Middle frontal gyrus (tissue), 1 donor: Measurements from ENCODE around the gene CFAP299.
"Not testable (repeated sequence)": the region's sequence is repeated elsewhere in the genome, so short reads cannot be mapped to it uniquely, and the experiment has no call there.

Experiments used
- DNase-seq: peaks from one replicate; pipeline ENCODE4 v3.0.0-alpha.2; 2015; ENCODE audit warnings: low spot score; ENCODE audit errors: extremely low spot score

Gene CFAP299

DNA sequence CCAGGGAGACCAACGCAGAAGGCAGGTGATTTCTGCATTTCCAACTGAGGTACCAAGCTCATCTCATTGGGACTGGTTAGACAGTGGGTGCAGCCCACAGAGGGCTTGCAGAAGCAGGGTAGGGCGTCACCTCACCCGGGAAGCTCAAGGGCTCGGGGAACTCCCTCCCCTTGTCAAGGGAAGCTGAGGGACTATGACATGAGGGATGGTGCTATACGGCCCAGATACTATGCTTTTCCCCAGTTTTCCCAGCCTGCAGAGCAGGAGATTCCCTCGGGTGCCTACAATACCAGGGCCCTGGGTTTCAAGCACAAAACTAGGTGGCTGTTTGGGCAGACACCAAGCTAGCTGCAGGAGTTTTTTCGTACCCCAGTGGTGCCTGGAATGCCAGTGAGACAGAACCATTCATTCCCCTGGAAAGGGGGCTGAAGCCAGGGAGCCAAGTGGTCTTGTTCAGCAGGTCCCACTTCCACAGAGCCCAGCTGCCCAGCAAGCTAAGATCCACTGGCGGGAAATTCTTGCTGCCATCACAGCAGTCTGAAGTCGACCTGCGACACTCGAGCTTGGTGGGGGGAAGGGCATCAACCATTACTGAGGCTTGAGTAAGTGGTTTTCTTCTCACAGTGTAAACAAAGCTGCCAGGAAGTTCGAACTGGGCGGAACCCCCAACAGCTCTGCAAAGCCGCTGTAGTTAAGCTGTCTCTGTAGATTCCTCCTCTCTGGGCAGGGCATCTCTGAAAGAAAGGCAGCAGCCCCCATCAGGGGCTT lies 103.9 kb downstream of the CFAP299 start:
- not testable (repeated sequence) for DNase-seq

DNA sequence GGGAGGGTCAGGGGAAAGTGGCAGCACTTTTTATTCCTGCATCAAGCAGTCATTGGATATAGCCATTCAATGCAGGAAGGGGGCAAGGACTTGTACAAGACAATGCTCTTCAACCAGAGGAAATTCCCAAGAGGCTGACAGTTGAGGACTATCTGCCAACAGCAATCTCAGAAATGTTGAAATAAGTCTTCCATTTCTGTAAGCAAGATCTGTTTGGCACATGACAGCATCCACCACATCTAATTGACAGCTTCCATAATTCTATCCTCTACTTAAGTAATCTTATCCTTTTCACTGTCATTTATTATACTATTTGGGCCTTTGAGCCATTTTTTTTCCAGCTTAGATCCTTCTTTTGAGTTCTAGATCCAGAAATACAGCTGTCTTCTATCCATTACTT lies 110.7 kb downstream of the CFAP299 start:
- no peak for DNase-seq

DNA sequence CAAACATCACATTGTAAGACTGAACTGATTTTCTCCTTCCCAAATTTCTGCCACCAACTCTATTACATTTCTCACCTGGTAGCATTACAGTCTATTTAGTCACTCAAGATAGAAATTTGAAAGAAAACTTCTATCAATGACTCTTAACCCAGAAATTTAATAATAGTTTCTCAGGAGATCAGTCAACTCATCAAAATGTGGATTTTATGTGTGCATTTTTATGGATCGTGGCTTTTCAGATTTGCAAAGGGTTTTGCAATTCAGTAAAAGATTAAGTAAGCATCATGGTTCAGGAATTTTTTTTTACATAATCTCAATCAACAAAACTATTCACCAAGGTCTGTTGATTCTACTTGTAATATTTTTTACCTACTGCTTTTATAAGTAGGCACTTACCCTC lies 111.1 kb downstream of the CFAP299 start:
- DNase-seq: no peak

DNA sequence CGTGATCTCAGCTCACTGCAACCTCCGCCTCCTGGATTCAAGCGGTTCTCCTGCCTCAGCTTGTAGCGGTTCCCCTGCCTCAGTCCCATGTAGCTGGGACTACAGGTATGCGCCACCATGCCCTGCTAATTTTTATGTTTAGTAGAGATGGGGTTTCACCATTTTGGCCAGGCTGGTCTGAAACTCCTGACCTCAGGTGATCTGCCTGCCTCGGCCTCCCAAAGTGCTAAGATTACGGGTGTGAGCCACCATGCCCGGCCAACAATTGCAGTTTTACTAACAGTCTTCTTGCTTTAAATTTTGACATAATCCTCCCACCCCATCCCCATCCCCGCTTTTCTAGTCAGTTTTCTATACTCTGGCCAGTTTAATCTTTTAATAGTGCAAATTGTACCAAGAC lies 112.0 kb downstream of the CFAP299 start:
- no peak for DNase-seq

DNA sequence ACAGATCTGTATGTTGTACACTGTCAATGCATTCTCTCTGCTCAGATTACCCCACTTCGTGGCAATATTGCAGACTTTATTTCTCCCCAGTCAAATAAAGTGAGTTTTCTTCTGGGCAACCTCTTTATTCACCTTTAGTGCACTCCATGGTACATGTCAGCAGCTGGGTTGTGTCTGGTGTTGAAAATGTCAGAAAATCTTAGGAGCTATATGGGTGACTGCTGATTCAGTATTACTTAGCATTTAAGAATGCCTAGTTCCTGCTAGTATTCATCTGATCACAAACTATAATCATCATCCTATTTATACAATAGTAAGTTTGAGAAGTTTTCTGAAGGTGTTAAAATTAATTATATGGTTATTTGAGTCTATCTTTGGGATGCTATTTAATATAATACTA lies 112.5 kb downstream of the CFAP299 start:
- DNase-seq: no peak

DNA sequence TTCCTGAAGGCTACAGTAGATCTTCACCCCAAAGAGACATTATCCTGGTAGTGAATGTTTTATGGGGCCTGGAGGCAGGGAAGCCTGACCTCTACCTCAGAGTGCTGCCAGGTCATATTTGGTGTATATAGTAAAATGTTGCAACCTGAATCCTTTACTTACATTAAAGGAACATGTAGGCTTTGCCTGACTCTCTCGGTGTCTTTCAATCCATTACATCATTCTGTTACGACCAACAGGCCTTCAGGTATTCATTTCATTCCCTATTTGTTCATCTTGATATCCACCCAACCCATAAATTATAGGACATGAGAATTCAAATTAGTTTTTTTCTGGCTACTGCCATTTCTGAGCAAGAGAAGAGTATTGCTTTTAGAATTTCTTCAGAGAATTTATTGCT lies 116.5 kb downstream of the CFAP299 start:
- no peak for DNase-seq

DNA sequence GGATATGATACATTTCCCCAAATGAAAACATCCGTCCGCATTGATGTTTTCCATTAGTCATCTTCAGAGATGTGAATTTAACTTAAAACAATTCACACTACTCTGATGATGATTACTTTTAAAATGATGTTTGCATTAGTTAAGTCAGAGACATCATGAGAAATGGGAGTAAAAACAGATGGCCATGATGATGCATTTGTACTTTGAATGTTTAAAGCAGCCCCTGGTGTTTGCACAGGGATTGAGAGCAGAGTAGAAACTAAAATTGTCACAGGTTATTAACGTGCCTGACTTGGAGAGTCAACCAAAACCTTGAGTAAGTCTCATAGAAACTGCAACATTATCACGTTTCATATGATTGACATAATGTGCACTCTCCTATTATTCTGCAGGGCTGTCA lies 117.2 kb downstream of the CFAP299 start:
- DNase-seq: no peak

DNA sequence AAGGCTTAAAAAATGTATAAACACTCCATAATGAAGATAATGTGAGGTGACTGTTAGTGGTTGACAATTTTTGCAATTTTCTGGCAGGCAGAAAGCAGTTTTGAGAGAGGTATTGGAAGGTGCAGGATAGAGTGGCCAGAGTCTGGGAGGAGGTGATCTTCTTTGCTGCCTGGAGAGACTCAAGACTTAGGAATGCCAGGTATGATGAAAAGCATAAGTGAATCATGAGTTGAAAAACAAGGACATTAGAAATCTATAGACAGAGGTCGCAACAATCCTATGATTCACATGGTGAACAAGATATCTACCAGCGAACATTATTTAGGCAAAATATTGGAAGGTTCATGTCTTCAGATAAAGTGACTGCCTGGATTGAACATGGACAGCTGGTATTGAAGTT lies 118.5 kb downstream of the CFAP299 start:
- no peak for DNase-seq

DNA sequence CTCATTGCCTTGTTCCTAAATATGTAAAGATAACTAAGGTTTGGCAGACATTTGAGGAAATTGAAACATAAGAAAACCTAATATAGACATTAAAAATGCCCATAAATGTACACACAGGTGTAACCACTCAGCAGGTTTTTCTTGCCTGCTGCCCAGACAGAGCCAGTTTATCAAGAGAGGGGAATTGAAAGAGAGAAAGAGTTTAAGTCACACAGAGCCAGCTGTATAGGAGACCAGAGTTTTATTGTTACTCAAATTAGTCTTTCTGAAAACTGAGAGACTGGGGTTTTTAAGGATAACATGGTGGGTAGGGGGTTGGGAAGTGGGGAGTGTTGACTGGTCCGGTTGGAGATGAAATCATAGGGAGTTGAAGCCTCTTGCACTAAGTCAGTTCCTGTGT lies 119.0 kb downstream of the CFAP299 start:
- no peak for DNase-seq

DNA sequence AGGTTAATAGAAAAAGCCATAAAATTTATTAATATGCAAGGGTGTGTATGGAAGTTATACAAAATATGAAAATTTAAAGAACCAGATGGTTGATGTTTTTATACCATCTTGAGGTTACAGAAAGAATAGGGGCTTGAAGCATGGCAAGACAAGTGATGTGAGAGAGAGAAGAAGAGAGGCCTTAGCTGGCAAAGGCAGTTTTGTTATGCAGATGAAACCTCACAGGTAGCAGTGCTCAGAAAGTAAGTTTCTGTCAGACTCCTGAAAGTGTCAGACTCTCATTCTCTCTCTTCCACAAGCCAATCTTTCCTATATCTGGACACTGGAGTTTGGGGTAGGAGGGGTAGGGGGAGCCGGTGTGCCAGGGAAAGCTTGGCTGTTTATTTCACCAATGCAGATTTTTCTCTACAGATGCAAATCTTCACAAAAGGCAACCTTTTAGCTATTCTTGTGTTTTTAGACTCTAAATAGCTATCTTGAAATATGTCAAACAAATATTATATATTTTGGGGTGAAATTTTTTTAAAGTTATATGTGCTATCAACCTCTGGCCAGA lies 124.5 kb downstream of the CFAP299 start:
- no peak for DNase-seq

DNA sequence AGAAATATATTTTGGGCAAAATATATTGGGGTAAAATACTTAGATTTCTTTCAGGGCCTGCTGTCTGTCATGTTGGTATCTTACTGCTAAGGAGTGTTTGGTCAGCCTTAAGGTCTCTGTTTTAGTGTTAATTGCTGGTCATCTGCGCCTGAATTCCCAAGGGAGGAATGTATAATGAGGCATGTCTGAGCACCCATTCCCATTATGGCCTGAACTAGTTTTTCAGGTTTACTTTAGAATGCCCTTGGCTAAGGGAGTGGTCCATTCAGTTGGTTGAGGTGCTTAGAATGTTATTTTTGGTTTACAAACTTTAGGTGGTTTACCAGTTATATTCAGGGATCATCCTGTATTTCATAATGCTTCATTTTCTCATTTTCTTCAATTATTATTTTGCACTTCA lies 125.9 kb downstream of the CFAP299 start:
- no peak for DNase-seq

DNA sequence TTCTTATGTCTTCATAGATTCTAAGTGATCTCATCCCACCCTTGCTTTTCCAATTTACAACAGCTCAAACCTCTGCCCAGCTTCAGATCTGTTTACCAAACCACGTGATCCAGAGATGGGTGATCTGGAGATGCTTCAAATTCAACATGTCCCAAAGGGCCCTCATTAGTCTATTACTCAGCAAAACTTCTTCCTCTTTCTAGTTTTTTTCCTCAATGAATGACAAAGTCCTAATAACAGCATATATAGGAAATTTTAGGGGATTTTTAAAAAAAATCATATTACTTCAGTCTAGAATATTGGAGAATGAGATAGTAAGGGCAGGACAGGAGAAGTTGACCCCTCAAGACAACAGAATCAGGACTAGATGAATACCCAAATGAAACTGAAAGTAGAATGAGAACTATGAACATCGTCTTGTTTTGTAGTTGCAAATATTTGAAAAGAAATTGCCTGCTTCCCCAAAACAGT lies 127.1 kb downstream of the CFAP299 start:
- no peak for DNase-seq

DNA sequence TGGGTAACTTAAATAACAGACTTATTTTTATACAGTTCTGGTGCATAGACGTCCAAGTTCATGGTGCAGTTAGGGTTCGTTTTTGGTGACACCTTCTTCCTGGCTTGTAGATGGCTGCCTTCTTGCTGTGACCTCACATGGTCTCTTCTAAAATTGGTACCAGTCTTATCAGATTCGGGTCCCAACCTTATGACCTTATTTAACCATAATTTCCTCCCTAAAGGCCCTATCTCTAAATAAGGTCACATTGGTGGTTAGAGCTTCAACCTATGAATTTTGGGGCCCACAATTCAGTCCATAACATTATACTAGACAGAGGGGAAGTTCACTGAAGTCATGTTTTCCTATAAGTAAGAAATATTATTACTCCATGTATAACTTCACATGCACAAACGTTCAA lies 128.0 kb downstream of the CFAP299 start:
- DNase-seq: no peak

DNA sequence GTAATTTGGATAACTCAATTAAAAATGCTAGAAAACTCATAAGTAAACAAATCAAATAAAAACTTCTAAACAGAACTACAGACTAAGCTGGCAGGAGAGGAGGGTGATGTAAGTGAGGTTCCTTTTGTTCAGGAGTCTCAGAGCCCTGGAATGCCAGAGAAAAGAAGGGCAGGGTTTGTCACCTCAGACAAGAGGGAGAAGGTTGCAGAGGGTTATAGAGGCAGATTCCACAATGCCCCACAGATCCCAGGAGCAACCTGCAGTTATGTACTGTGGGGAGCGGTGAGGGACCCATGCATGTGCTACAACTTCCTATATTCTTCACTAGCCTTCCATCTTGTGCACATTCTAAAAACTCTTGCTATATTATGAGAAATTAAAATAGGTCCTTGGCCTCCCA lies 129.7 kb downstream of the CFAP299 start:
- no peak for DNase-seq

DNA sequence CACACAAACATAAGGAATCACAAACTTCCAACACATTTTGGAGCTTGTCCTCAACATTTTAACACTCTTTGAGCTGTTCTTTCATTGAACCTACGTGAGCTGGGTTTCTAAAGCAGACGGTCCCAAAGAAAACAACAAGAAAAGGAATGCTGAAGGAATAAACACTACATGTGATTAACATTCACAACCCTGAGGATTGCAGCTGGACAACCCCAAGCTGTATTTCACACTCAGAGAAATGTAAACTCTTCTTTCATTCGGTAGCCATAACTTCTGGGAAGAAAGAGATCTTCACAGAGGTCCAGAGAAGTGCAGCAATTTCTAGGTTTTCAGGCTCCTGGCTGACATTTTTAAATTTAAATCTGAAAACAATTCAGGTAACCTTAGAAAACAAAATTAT lies 130.2 kb downstream of the CFAP299 start:
- DNase-seq: no peak

DNA sequence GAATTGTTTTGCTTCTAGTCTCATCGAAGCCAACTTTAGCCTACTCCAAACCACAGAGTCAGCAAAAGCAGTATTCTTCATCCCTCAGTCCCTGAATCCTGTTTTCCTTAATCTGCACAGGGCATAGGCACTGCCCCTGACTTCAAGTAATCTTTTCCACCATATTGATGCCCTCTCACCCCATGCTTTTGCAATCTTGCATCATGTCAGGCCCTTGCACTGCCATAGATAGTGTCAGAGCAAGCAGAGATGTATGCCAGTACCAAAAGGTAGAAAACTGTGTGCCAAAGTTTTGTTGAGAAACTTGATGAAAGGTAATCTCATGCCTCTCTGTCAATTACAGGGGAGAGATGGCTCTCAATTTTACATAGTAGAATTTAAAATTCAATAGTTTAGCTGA lies 131.1 kb downstream of the CFAP299 start:
- no peak for DNase-seq

DNA sequence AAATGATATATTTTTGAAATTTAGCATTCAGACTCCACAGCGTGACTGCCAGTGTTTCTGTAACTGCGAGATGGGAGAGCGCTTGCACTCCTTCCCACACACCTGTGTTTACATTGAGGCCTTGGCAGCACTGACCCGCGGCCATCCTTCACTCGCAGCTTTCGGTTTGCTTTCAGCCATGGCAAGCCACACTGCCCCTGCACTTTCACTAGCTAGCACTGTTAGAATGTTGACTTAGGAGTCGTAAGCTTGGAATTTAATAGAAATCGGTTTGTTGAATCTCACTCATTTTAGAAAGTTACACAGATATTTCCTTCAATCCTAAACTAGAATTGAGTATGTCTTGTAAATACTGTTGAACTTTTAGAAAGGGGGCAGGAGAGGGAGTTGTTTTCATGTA lies 136.2 kb downstream of the CFAP299 start:
- DNase-seq: no peak

DNA sequence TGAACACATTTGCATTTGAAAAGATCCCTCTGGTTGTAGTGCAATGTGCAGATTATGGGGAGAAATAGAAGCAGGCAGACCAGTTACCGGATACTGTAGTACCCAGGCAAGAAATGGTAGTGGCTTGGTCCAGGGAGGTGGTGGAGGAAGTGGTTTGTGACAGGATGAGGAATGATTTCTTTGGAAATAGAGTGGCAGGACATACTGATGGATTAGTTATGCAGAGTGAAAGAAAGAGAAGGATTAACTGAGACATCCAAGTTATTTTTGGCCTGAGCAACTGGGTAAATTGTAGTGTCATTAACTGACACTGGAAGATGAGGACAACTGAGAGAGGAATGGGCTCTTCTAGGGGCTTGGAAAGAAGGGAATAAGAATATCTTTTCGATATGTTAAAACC lies 139.7 kb downstream of the CFAP299 start:
- no peak for DNase-seq

DNA sequence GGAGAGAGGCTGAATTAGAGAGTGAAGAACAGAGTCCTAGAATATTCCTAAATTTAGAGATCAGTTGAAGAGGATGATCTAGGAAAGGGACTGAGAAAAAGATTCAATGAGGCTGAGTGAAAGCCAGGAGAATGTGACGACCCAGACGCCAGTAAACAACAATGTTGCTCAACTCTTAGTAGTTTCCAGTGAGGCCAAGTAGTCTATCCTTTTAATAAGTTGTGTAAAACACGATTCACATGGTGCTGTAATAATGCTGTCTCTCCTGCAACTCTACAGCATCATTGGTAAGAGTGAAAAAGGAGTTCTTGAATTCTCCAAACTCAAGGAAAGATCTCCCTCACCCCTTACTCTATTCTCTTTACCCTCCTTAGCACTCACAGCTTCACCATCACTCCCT lies 140.3 kb downstream of the CFAP299 start:
- DNase-seq: no peak

DNA sequence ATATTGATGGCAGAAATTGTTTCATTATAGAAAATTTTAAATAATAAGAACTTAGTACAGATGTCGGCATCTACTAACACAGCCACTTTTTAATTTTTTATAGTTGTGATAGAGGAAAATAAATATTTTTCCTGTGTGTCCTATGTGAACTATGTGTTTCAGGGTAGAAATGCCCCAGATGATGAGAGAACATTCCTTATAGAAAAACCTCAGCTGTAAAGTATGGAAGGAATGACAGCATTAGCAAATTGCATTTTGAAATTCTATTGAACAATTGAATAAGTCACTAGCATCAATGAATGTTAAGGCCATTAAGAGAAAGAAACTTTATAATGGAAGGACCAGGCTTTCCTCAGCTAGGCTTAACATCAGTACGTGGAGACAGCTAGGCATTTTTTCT lies 149.2 kb downstream of the CFAP299 start:
- no peak for DNase-seq

DNA sequence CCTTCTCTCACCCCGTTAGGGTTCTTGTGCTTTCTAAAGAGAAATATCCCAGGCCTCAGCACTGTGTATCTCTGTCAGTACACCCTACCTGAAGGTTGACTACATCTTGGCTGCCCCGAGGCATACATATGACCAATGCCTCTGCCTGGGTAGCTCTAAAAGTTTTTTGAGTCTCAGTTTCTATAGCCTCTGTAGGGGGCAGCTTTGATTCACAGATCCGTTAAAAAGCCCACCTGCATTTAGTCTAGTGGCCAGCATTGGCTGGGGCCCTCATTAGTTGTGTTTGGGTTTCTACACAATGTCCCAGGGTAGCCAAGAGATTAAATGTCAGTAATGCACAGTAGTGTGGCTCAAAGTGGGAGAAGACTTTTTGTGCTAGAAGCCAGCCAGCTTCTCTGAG lies 151.1 kb downstream of the CFAP299 start:
- DNase-seq: no peak

DNA sequence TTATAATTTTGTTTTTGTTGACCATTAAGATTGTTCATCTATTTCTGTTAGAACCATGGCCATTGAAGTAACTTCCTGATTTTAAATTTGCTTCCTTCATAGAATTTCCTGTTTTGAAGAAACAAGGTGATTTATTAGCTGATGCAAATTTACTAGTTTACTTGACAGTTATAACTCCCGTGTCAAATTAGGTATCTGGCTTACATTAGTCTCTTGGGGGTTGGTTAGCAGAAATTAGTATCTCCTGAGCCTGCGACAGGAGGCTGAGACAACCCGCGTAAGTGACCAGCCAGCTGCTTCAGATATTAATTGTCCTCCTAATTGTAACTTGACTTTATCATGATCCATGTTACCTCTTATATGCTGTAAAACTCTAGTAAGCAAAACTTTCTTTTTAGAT lies 154.3 kb downstream of the CFAP299 start:
- no peak for DNase-seq

DNA sequence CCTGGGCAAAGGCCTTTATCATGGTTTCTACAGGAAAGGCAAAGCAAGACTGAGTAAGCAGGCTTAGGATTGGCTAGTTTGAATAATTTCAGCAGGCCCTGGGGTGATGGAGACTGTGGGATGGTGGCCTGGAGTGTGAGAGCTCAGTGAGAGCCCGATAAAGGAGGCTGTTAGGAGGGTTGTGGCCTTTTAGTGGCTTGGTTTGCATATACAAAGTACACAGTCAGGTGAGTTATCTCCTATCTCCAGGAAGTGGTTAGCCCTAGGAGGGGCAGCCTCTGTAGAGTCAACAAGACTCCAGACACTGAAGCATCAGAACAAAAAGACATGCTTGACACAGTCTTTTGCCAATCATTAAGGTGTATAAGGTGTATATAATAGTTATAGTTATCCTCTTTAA lies 157.2 kb downstream of the CFAP299 start:
- no peak for DNase-seq
